ENCODE data around the gene DBNDD1. TPM values are rescaled to one million over a fixed set of nuclear protein-coding genes. Genes with fewer than 3 reads are reported as not detected.

DBNDD1 gene
- total and polyA plus RNA-seq, 10 of the 15 experiments (the other 5 are each of a cell fraction or from before 2014, with no cell fraction given), result 0.06 to 4.6 (median 0.55) TPM

- TF ChIP-seq NFYA (IDR thresholded peaks at IDR 0.05; ENCODE audit: borderline replicate concordance, low read depth, low read length), result no peak
- TF ChIP-seq, protein P1, sequence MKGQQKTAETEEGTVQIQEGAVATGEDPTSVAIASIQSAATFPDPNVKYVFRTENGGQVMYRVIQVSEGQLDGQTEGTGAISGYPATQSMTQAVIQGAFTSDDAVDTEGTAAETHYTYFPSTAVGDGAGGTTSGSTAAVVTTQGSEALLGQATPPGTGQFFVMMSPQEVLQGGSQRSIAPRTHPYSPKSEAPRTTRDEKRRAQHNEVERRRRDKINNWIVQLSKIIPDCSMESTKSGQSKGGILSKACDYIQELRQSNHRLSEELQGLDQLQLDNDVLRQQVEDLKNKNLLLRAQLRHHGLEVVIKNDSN (IDR thresholded peaks at IDR 0.05; ENCODE audit: borderline replicate concordance, extremely low read length, insufficient read depth, low read depth, low read length), result no peak
- TF ChIP-seq HDAC6 (IDR thresholded peaks at IDR 0.05; ENCODE audit: unreplicated experiment), result no peak
- no peak for TF ChIP-seq RELA (IDR thresholded peaks at IDR 0.05; ENCODE audit: borderline replicate concordance, partially characterized antibody)
- TF ChIP-seq SIN3A (IDR thresholded peaks at IDR 0.05; ENCODE audit: low read depth, low read length), result no peak
- TF ChIP-seq SIX5 (IDR thresholded peaks at IDR 0.05; ENCODE audit: low read depth, low read length, severe bottlenecking), result no peak
- no peak for TF ChIP-seq ZNF622 (IDR thresholded peaks at IDR 0.05)
- no peak for TF ChIP-seq CHD2 (IDR thresholded peaks at IDR 0.05; ENCODE audit: borderline replicate concordance, low read depth, low read length)
- TF ChIP-seq IRF4 (IDR thresholded peaks at IDR 0.05; ENCODE audit: low read depth, low read length), result no peak
- TF ChIP-seq, protein P2, sequence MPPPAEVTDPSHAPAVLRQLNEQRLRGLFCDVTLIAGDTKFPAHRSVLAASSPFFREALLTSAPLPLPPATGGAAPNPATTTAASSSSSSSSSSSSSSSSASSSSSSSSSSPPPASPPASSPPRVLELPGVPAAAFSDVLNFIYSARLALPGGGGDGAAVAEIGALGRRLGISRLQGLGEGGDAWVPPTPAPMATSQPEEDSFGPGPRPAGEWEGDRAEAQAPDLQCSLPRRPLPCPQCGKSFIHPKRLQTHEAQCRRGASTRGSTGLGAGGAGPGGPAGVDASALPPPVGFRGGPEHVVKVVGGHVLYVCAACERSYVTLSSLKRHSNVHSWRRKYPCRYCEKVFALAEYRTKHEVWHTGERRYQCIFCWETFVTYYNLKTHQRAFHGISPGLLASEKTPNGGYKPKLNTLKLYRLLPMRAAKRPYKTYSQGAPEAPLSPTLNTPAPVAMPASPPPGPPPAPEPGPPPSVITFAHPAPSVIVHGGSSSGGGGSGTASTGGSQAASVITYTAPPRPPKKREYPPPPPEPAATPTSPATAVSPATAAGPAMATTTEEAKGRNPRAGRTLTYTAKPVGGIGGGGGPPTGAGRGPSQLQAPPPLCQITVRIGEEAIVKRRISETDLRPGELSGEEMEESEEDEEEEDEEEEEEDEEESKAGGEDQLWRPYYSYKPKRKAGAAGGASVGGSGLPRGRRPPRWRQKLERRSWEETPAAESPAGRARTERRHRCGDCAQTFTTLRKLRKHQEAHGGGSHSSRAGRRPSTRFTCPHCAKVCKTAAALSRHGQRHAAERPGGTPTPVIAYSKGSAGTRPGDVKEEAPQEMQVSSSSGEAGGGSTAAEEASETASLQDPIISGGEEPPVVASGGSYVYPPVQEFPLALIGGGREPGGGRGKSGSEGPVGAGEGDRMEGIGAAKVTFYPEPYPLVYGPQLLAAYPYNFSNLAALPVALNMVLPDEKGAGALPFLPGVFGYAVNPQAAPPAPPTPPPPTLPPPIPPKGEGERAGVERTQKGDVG (CRISPR knock-in tag; IDR thresholded peaks at IDR 0.05), result no peak
These were observed 14.7 kb downstream of the DBNDD1 start (continued) for GRCh38 chr16:90004577-90004976.
